Kidney (tissue), 14 donors: ENCODE measurements around the gene RGS17. TPM values are rescaled to one million over a fixed set of nuclear protein-coding genes. Genes with fewer than 3 reads are reported as not detected.

Source experiments
- DNase-seq, 5 donors: peaks; one replicate each; pipeline ENCODE4 v3.0.0-alpha.2; 2013 to 2020
- FAIRE-seq: peaks from 2 replicates; lab custom pipeline; 2012; peaks lifted over from hg19 to GRCh38; lab: Jason Lieb, UNC
- H3K27ac ChIP-seq, 2 donors: one replicate each; pipeline ENCODE4 v1.7.0; 2013; ENCODE audit warnings: low read depth in 2 of 2, low read length in 2 of 2, inconsistent platforms in 1 of 2
- H3K27me3 ChIP-seq: one replicate; pipeline ENCODE4 v1.7.1; 2013; ENCODE audit warnings: low read length, inconsistent platforms; ENCODE audit not compliant: control insufficient read depth, insufficient read depth
- H3K36me3 ChIP-seq, 3 donors: one replicate each; pipeline versions ENCODE4 v1.7.0 to v1.7.1; 2013; ENCODE audit warnings: low read length in 3 of 3, control low read depth in 1 of 3, inconsistent platforms in 1 of 3; ENCODE audit not compliant: insufficient read depth in 3 of 3, control insufficient read depth in 2 of 3
- H3K4me1 ChIP-seq, 3 donors: one replicate each; pipeline versions ENCODE4 v1.7.0 to v1.7.1; 2013; ENCODE audit warnings: low read length in 3 of 3, inconsistent platforms in 1 of 3, low read depth in 1 of 3; ENCODE audit not compliant: control insufficient read depth in 2 of 3, insufficient read depth in 2 of 3
- H3K4me3 ChIP-seq, 3 donors: one replicate each; pipeline versions ENCODE4 v1.7.0 to v1.8.1; 2013; ENCODE audit warnings: low read length in 3 of 3, control low read depth in 1 of 3, inconsistent platforms in 1 of 3
- H3K9ac ChIP-seq, 3 donors: one replicate each; pipeline versions ENCODE4 v1.7.0 to v1.7.1; 2013; ENCODE audit warnings: low read length in 3 of 3, control low read depth in 1 of 3, inconsistent platforms in 1 of 3
- H3K9me3 ChIP-seq, 3 donors: one replicate each; pipeline versions ENCODE4 v1.7.0 to v1.7.1; 2013; ENCODE audit warnings: low read length in 3 of 3, control low read depth in 1 of 3, inconsistent platforms in 1 of 3; ENCODE audit not compliant: control insufficient read depth in 2 of 3, insufficient read depth in 1 of 3
- CTCF ChIP-seq: IDR thresholded peaks from 3 replicates; pipeline ENCODE4 v1.5.1; 2012; ENCODE audit warnings: mild to moderate bottlenecking, moderate library complexity, borderline replicate concordance; ENCODE audit not compliant: insufficient read depth; ENCODE audit errors: extremely low read depth
- intact Hi-C: fragments of 100-400 bp; cut with DNase I; formaldehyde crosslinking; loops from one replicate; pipeline ENCODE4 v1.11.1; 2022
- polyA plus RNA-seq: library from polyadenylated mRNA; stranded (reverse); fragments of 350-450 nt; fragmentation: Illumina TruSeq; extraction: RNeasy Lipid Tissue Mini Kit (QIAGEN cat#74804); gene quantifications from one replicate; pipeline ENCODE4 v1.2.3, GENCODE V29; 2014; ENCODE audit warnings: low read depth, low replicate concordance; ENCODE audit not compliant: insufficient read depth
- total RNA-seq: library from RNA; stranded (reverse); fragmentation: NEBNext Ultra II Directional; extraction: Animal tissue kit (Norgen Biotek cat#: 25700); gene quantifications from one replicate; pipeline ENCODE4 v1.2.1, GENCODE V29; 2021
- donor health status: control.
- donor health status: control.
- donor health status: control.
- donor health status: control.
- donor health status: control.
- donor health status: DM: yes; HTN: yes; CAD: no.
- donor health status: Normal renal cell carcinoma (clear cell type).

The RGS17 gene
- total and polyA plus RNA-seq, 2 donors from 2014 or later = 0.28 TPM; not detected in 1

- no peak for FAIRE-seq
- Histone ChIP-seq H3K4me3 (no peak overlapping the region), H3K36me3 (no peaks in the 10 kb centered on the region), H3K27me3 (no peaks in the 10 kb centered on the region), H3K9ac (no peak overlapping the region), H3K27ac (no peak overlapping the region), H3K9me3 (peaks cover 0 to 6% (median 0%) of the 10 kb centered on the region in 3 donors), H3K4me1 (no peaks in the 10 kb centered on the region)
- intact Hi-C loops = no loop called here
- DNase-seq = no peak
- TF ChIP-seq CTCF = no peak
Measured at GRCh38 chr6:153062516-153062915, 68.6 kb downstream of the RGS17 start.

GRCh38 chr6:153059757-153060156 is 71.3 kb downstream of the RGS17 start:
- H3K27ac ChIP-seq = no peak overlapping the region
- DNase-seq (no peak), FAIRE-seq (no peak)
- no peaks in the 10 kb centered on the region for H3K27me3 ChIP-seq
- no peak overlapping the region for H3K4me3 ChIP-seq
- H3K9me3 ChIP-seq = peaks cover 0 to 6% (median 0%) of the 10 kb centered on the region in 3 donors
- H3K4me1 ChIP-seq = no peaks in the 10 kb centered on the region
- H3K36me3 ChIP-seq = no peaks in the 10 kb centered on the region
- no peak for TF ChIP-seq CTCF
- intact Hi-C loops = no loop called here
- H3K9ac ChIP-seq = no peak overlapping the region

GRCh38 chr6:153059311-153059710 is 71.8 kb downstream of the RGS17 start:
- Histone ChIP-seq H3K4me1 (no peaks in the 10 kb centered on the region), H3K27me3 (no peaks in the 10 kb centered on the region), H3K36me3 (no peaks in the 10 kb centered on the region), H3K4me3 (no peak overlapping the region), H3K9me3 (peaks cover 0 to 6% (median 0%) of the 10 kb centered on the region in 3 donors), H3K27ac (no peak overlapping the region), H3K9ac (no peak overlapping the region)
- no peak for FAIRE-seq
- no peak for TF ChIP-seq CTCF
- intact Hi-C loops = no loop called here
- no peak for DNase-seq

DNA sequence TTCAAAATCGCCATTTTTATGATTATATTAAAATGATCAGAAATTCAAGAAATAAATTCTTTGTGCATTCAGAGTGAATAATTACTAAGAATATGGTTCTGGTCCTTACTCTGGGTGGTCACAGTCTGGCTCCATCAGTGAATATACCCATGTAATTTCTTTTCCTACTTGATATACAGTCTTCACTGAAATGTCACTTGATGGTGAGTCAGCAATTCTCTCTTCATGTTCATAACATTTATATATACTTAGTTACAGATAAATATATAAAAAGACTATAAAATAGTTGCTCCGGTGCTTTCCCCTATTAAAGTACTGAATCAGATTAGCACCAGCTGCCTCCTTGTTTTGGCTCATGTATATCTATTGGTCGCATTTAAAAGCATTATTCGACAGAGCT is 72.2 kb downstream of the RGS17 start:
- Histone ChIP-seq H3K9ac (no peak overlapping the region), H3K4me1 (no peaks in the 10 kb centered on the region), H3K27ac (no peak overlapping the region), H3K9me3 (peaks cover 0 to 6% (median 0%) of the 10 kb centered on the region in 3 donors), H3K4me3 (no peak overlapping the region), H3K36me3 (no peaks in the 10 kb centered on the region), H3K27me3 (no peaks in the 10 kb centered on the region)
- TF ChIP-seq CTCF = no peak
- intact Hi-C loops = no loop called here
- FAIRE-seq (no peak), DNase-seq (no peak)
